ENCODE results near the gene CTLA4. TPM values are rescaled to one million over a fixed set of nuclear protein-coding genes. Genes with fewer than 3 reads are reported as not detected.

Gene CTLA4
- total and polyA plus RNA-seq, 10 of the 15 experiments (the other 5 are each of a cell fraction or from before 2014, with no cell fraction given): not detected

DNA sequence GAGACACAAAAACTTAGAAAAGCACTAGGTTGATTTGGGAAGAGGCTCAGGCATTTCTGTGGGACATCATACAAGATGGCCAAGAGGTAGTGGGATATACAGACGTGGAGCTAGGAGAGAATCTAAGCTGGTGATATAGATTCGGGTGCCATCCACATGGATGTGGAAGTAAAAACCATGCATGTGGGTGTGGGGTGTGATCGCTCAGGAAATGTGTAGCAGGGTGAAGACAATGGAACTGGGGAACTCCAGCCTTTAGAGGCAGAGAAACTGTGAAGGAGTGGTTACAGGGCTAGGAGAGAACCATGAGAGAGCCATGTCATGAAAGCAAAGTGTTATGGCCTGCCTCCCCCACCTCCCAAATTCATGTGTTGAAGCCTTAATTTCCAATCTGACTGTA is 43.0 kb upstream of the CTLA4 start:
- no peak for FAIRE-seq
- in situ Hi-C loops (cut with MboI): loop anchor here (25.0 kb wide), 2 partner anchors 587 to 1237 kb away; partner anchors contain the start of gene CYP20A1
- Histone ChIP-seq H4K20me1 (ENCODE audit: control insufficient read depth, insufficient read depth) (no peaks in the 10 kb centered on the region), H3K36me3 (ENCODE audit: control insufficient read depth in 2 of 2, insufficient read depth in 2 of 2, low read length in 1 of 2) (no peaks in the 10 kb centered on the region), H3K9me3 (replicated peaks; ENCODE audit: control insufficient read depth, insufficient read depth, low read length) (no peaks in the 10 kb centered on the region; the same call in 2 of the 3 replicates), H3K4me2 (ENCODE audit: control insufficient read depth, insufficient read depth) (no peak overlapping the region), H3K9ac (ENCODE audit: control insufficient read depth, insufficient read depth, low read length) (no peak overlapping the region), H3K27ac (ENCODE audit: control insufficient read depth, insufficient read depth) (no peak overlapping the region), H2AFZ (ENCODE audit: control insufficient read depth, low read depth, low read length) (no peak overlapping the region), H3K79me2 (ENCODE audit: control insufficient read depth, insufficient read depth, low read length) (no peaks in the 10 kb centered on the region), H3K4me1 (ENCODE audit: control insufficient read depth, insufficient read depth, low read length) (no peaks in the 10 kb centered on the region), H3K27me3 (replicated peaks in 1 of 2; ENCODE audit: control insufficient read depth in 2 of 2, insufficient read depth in 2 of 2, low read length in 1 of 2) (peaks cover 0 to 6% of the 10 kb centered on the region in 2 experiments; a peak in 2 of 4 replicates), H3K4me3 (no peak overlapping the region)
- intact Hi-C loops (cut with micrococcal nuclease; ENCODE audit: unreplicated experiment): no loop called here
- WGBS (ENCODE audit: insufficient coverage, insufficient replicate concordance, low lambda C conversion rate, missing lambda C conversion rate): 54% methylated on average over 3 of the region's 3 CpGs
- ChIA-PET SMC1A (ENCODE audit: uncharacterized antibody, unreplicated experiment) (no interaction called here), RAD21 (ENCODE audit: unreplicated experiment) (no interaction called here), POLR2A (no interaction called here), CTCF (interaction anchor here (0.5 to 1.1 kb wide), 2 partner anchors 9 to 229 kb away, joined by 3 read pairs; no protein-coding TSS in a partner anchor)
- ATAC-seq: no peak
- no peak for TF ChIP-seq NFXL1 (IDR thresholded peaks at IDR 0.05; ENCODE audit: borderline replicate concordance)
- no peak for TF ChIP-seq NFIC (IDR thresholded peaks at IDR 0.05; ENCODE audit: low read depth, low read length)
- TF ChIP-seq NR2C2 (IDR thresholded peaks at IDR 0.05; ENCODE audit: borderline replicate concordance, control insufficient read depth, insufficient read length, low read depth): no peak
- no peak for TF ChIP-seq CHD4 (IDR thresholded peaks at IDR 0.05)
- no peak for TF ChIP-seq MAX (IDR thresholded peaks at IDR 0.05; ENCODE audit: low read depth, low read length)
- no peak for TF ChIP-seq SPI1 (IDR thresholded peaks at IDR 0.05; ENCODE audit: borderline replicate concordance, insufficient read depth, low read depth, low read length)
- no peak for TF ChIP-seq ZNF207 (IDR thresholded peaks at IDR 0.05; ENCODE audit: borderline replicate concordance)
- no peak for TF ChIP-seq NRF1 (conservative IDR thresholded peaks at IDR 0.05; ENCODE audit: low read depth, low read length)
- no peak for TF ChIP-seq GATAD2B (conservative IDR thresholded peaks at IDR 0.05; ENCODE audit: low read depth)
- TF ChIP-seq NFYA (IDR thresholded peaks at IDR 0.05; ENCODE audit: borderline replicate concordance, low read depth, low read length): no peak
- no peak for TF ChIP-seq REST (IDR thresholded peaks at IDR 0.05; ENCODE audit: low read depth, low read length)
- TF ChIP-seq TARDBP (IDR thresholded peaks at IDR 0.05; ENCODE audit: borderline replicate concordance): no peak
- no peak for TF ChIP-seq DPF2 (IDR thresholded peaks at IDR 0.05)
- DNase-seq (ENCODE audit: low read depth, low spot score): no peak
- no TSS peak for BruUV-seq (replicated peaks)
